ENCODE data around the gene SLX4IP. TPM values are rescaled to one million over a fixed set of nuclear protein-coding genes. Genes with fewer than 3 reads are reported as not detected.

SLX4IP gene
- total and polyA plus RNA-seq, 2 donors (not counting 3 experiments of a cell fraction or from before 2014, with no cell fraction given) = 1.9 to 4.5 TPM

DNA sequence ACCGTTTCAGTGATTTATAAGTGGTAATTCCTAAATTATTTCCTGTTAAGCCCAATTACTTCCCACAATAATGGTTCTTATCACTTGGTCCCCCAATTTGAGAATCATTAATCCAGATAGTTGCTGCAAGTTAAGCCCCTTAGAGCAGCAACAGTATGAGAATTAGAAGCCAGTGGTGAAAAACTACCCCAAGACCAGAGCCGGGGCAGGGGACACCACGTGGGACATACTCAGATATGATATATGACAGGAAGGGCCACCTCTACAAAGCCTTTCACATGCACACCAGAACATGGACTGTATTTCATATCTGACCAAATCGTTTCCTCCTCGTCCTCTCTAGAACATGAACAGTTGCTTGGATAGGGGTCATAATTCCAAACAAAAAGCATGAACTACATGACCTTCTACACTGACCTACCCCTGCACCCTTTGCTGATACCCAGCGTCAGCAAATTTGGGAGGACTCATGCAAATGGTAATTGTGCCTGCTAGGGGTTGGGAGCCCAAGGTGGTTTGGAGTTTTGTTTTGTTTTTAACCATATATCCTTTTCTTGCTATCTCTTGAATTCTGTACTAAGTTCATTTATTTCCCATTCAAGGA, 234.8 kb downstream of the SLX4IP start:
- FAIRE-seq (peak; percentile 43), DNase-seq (ENCODE audit: low read depth, low spot score) (peak; percentile 38)
- intact Hi-C loops (cut with micrococcal nuclease) (loop anchor here (1.0 to 5.0 kb wide), 12 partner anchors 65 to 1382 kb away; no protein-coding TSS in a partner anchor), dilution Hi-C loops (cut with MboI; ENCODE audit: extremely low pct_ligation_motif_present, low sequenced_read_pairs) (no loop called here)
- POLR2A ChIA-PET = interaction anchor here (0.8 kb wide), 1 partner anchor 547 kb away, joined by 3 read pairs; no protein-coding TSS in a partner anchor
- no TSS peak for BruUV-seq (replicated peaks)
- TF ChIP-seq, protein P1, sequence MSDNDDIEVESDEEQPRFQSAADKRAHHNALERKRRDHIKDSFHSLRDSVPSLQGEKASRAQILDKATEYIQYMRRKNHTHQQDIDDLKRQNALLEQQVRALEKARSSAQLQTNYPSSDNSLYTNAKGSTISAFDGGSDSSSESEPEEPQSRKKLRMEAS (IDR thresholded peaks at IDR 0.05; ENCODE audit: insufficient read depth, insufficient read length) = no peak
- TF ChIP-seq POLR2AphosphoS5 (IDR thresholded peaks at IDR 0.05; ENCODE audit: insufficient read depth, low read depth, low read length) = no peak
- TF ChIP-seq MYC (IDR thresholded peaks at IDR 0.05; ENCODE audit: low read depth, low read length) = no peak
- no peak for TF ChIP-seq POLR2A (IDR thresholded peaks at IDR 0.05; ENCODE audit: low read depth, low read length)
- no peak for TF ChIP-seq EZH2 (IDR thresholded peaks at IDR 0.05; ENCODE audit: borderline replicate concordance, low read depth, low read length, severe bottlenecking)
- TF ChIP-seq, protein P2, sequence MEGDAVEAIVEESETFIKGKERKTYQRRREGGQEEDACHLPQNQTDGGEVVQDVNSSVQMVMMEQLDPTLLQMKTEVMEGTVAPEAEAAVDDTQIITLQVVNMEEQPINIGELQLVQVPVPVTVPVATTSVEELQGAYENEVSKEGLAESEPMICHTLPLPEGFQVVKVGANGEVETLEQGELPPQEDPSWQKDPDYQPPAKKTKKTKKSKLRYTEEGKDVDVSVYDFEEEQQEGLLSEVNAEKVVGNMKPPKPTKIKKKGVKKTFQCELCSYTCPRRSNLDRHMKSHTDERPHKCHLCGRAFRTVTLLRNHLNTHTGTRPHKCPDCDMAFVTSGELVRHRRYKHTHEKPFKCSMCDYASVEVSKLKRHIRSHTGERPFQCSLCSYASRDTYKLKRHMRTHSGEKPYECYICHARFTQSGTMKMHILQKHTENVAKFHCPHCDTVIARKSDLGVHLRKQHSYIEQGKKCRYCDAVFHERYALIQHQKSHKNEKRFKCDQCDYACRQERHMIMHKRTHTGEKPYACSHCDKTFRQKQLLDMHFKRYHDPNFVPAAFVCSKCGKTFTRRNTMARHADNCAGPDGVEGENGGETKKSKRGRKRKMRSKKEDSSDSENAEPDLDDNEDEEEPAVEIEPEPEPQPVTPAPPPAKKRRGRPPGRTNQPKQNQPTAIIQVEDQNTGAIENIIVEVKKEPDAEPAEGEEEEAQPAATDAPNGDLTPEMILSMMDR (IDR thresholded peaks at IDR 0.05; ENCODE audit: extremely low read depth in 1 of 2, insufficient read depth in 1 of 2, low read depth in 1 of 2, low read length in 2 of 2) = no peak
- TF ChIP-seq FOS (IDR thresholded peaks at IDR 0.05; ENCODE audit: borderline replicate concordance, insufficient read depth, low read length) = no peak
- H3K4me3 ChIP-seq (replicated peaks in 1 of 3; ENCODE audit: insufficient read depth in 1 of 3, low read depth in 1 of 3, low read length in 3 of 3) = peak overlapping the region; percentile 13 to 94 (median 91)
- no peaks in the 10 kb centered on the region for H3K9me1 ChIP-seq (replicated peaks; ENCODE audit: control insufficient read depth, extremely low read depth, insufficient read depth, low read length)
- peak overlapping the region; percentile 92 for H3K9ac ChIP-seq (replicated peaks; ENCODE audit: extremely low read depth, insufficient read depth, low read length)
- CTCF ChIA-PET = interaction anchor here (1.7 to 6.0 kb wide), 5 partner anchors 9 to 535 kb away, joined by 5 to 55 read pairs (median 8); no protein-coding TSS in a partner anchor
- no peaks in the 10 kb centered on the region for H3K27me3 ChIP-seq (ENCODE audit: control insufficient read depth in 2 of 2, insufficient read depth in 2 of 2, low read length in 2 of 2)
- peaks cover 2 to 3% of the 10 kb centered on the region in 2 experiments for H3K36me3 ChIP-seq (ENCODE audit: control insufficient read depth in 2 of 2, extremely low read depth in 1 of 2, insufficient read depth in 2 of 2, low read length in 2 of 2)
- no peaks in the 10 kb centered on the region for H3K9me3 ChIP-seq (replicated peaks; ENCODE audit: control insufficient read depth, insufficient read depth, low read length)
- H3K4me2 ChIP-seq (ENCODE audit: insufficient read depth, low read length) = peak overlapping the region; percentile 93
- H2AFZ ChIP-seq (ENCODE audit: low read depth, low read length) = no peak overlapping the region
- H4K20me1 ChIP-seq (replicated peaks; ENCODE audit: control insufficient read depth, extremely low read depth, insufficient read depth, low read length) = no peaks in the 10 kb centered on the region
- H3K27ac ChIP-seq (ENCODE audit: insufficient read depth, low read depth, low read length) = peak overlapping the region; percentile 83
- H3K4me1 ChIP-seq (ENCODE audit: control insufficient read depth, extremely low read depth, insufficient read depth, low read length) = peaks cover 60% of the 10 kb centered on the region
- peaks cover 75% of the 10 kb centered on the region for H3K79me2 ChIP-seq (ENCODE audit: control insufficient read depth, insufficient read depth, low read length)
